Mesothelial cell of epicardium (in vitro differentiated cells): ENCODE measurements around the gene OPRM1. TPM values are rescaled to one million over a fixed set of nuclear protein-coding genes. Genes with fewer than 3 reads are reported as not detected.

ENCODE experiments used
- DNase-seq, 2 experiments: peaks; one replicate each; pipeline ENCODE4 v3.0.0; 2021; ENCODE audit warnings: low spot score in 2 of 2; ENCODE audit not compliant: unreplicated experiment in 2 of 2
- H3K27ac Mint-ChIP-seq: 2 replicates; pipeline ENCODE4 v1.8.0; 2021; ENCODE audit warnings: mixed read lengths
- H3K27me3 Mint-ChIP-seq: 2 replicates; pipeline ENCODE4 v1.8.0; 2021; ENCODE audit warnings: low read depth, mixed read lengths
- H3K36me3 Mint-ChIP-seq: 2 replicates; pipeline ENCODE4 v1.8.0; 2021; ENCODE audit warnings: mixed read lengths
- H3K4me1 Mint-ChIP-seq: 2 replicates; pipeline ENCODE4 v1.8.0; 2021; ENCODE audit warnings: mixed read lengths
- H3K4me3 Mint-ChIP-seq: 2 replicates; pipeline ENCODE4 v1.8.0; 2021; ENCODE audit warnings: mild to moderate bottlenecking, moderate library complexity, mixed read lengths
- H3K9me3 Mint-ChIP-seq: 2 replicates; pipeline ENCODE4 v1.8.0; 2021; ENCODE audit warnings: mixed read lengths
- CTCF ChIP-seq: fragments of 200-600 bp; sonication (generic); IDR thresholded peaks from one replicate; pipeline ENCODE4 v1.5.0; 2021; ENCODE audit warnings: antibody characterized with exemption; ENCODE audit not compliant: unreplicated experiment
- total RNA-seq: library from RNA; stranded (reverse); gene quantifications from 3 replicates; pipeline ENCODE4 v1.2.1, GENCODE V29; 2021

Gene OPRM1
- total RNA-seq, 1 donor from 2014 or later: not detected

- DNase-seq: no peak
- no peak for TF ChIP-seq CTCF
- Mint-ChIP-seq H3K4me1 (no peaks in the 10 kb centered on the region), H3K36me3 (no peaks in the 10 kb centered on the region), H3K4me3 (no peak overlapping the region), H3K27me3 (peaks cover 9% of the 10 kb centered on the region), H3K9me3 (peaks cover 4% of the 10 kb centered on the region), H3K27ac (no peak overlapping the region)
Observed at GRCh38 chr6:154143753-154144152, 104.7 kb downstream of the OPRM1 start.

- peaks cover 19% of the 10 kb centered on the region for H3K4me1 Mint-ChIP-seq
- H3K9me3 Mint-ChIP-seq: no peaks in the 10 kb centered on the region
- no peak overlapping the region for H3K4me3 Mint-ChIP-seq
- no peak overlapping the region for H3K27ac Mint-ChIP-seq
- no peaks in the 10 kb centered on the region for H3K27me3 Mint-ChIP-seq
- no peaks in the 10 kb centered on the region for H3K36me3 Mint-ChIP-seq
- peak in 1 of 2 experiments; percentile 58 for DNase-seq
- TF ChIP-seq CTCF: peak; percentile 92
Observed at GRCh38 chr6:154154389-154154967, 115.4 kb downstream of the OPRM1 start.

- H3K27ac Mint-ChIP-seq: peak overlapping the region; percentile 89
- DNase-seq: peak in 1 of 2 experiments; percentile 48
- H3K4me1 Mint-ChIP-seq: peaks cover 19% of the 10 kb centered on the region
- H3K9me3 Mint-ChIP-seq: no peaks in the 10 kb centered on the region
- no peak for TF ChIP-seq CTCF
- no peaks in the 10 kb centered on the region for H3K36me3 Mint-ChIP-seq
- peak overlapping the region; percentile 4 for H3K4me3 Mint-ChIP-seq
- no peaks in the 10 kb centered on the region for H3K27me3 Mint-ChIP-seq
Observed at GRCh38 chr6:154156135-154156896, 117.3 kb downstream of the OPRM1 start.

DNA sequence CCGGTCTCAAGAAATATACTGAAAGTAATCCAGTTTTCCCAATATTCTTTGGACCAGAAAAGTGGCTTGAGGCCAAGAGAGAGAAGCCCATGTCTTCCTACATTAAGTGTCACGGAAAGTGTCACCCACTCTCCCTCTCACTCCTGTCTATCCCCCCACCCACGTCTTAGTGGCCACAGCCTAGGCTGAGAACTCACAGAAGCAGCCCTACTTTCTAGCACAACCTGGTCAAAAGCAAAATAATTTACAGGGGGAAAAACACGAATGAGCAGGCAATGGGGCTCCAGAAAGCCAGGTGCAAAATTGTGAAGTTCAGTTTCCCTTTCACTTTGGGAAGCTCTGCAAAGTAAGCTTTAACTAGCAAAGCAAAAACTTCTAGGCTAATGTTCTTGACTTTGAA is 118.0 kb downstream of the OPRM1 start:
- H3K9me3 Mint-ChIP-seq: no peaks in the 10 kb centered on the region
- peak overlapping the region; percentile 89 for H3K27ac Mint-ChIP-seq
- DNase-seq: no peak
- no peak overlapping the region for H3K4me3 Mint-ChIP-seq
- no peak for TF ChIP-seq CTCF
- no peaks in the 10 kb centered on the region for H3K36me3 Mint-ChIP-seq
- peaks cover 19% of the 10 kb centered on the region for H3K4me1 Mint-ChIP-seq
- H3K27me3 Mint-ChIP-seq: no peaks in the 10 kb centered on the region

DNA sequence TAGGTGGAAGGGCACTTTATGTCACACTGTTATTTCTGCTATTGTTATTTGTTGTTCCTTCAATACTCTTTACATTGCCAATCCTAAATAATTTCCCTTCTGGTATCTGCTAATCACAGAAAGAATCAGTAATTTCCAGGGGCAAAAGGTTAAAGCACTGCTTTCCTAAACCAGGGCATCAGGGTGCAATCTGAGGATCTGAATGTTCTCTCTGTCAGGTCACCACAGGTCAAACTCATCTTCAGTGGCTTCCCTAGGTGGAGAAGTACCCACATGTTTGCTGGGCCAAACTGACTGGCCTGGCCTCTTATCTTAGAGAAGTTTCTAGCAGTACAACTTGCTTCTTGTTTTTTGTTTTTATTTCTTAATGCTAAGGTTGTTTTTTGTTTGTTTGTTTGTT is 118.7 kb downstream of the OPRM1 start:
- no peak for TF ChIP-seq CTCF
- H3K9me3 Mint-ChIP-seq: no peaks in the 10 kb centered on the region
- no peaks in the 10 kb centered on the region for H3K36me3 Mint-ChIP-seq
- no peak overlapping the region for H3K4me3 Mint-ChIP-seq
- DNase-seq: no peak
- no peaks in the 10 kb centered on the region for H3K27me3 Mint-ChIP-seq
- peaks cover 19% of the 10 kb centered on the region for H3K4me1 Mint-ChIP-seq
- no peak overlapping the region for H3K27ac Mint-ChIP-seq
